CD14-positive monocyte (primary cell): Measurements from ENCODE around the gene MYL3. TPM values are rescaled to one million over a fixed set of nuclear protein-coding genes. Genes with fewer than 3 reads are reported as not detected.

ENCODE experiments used
- DNase-seq, 3 donors: peaks; one replicate each; pipeline ENCODE4 v3.0.0-alpha.2; 2011 to 2022
- H2AFZ ChIP-seq: 2 replicates; pipeline ENCODE4 v1.6.0; 2012; ENCODE audit warnings: mild to moderate bottlenecking, low read depth, low read length, inconsistent platforms; ENCODE audit not compliant: insufficient read depth, poor library complexity, severe bottlenecking
- H3K27ac ChIP-seq, 2 donors: 1 replicate in 1 of 2; 2 replicates in 1 of 2; pipeline ENCODE4 v1.5.1; 2012 to 2013; ENCODE audit warnings: low read length in 2 of 2, control low read depth in 1 of 2, inconsistent platforms in 1 of 2, low read depth in 1 of 2, mild to moderate bottlenecking in 1 of 2
- H3K27me3 ChIP-seq, 2 donors: one replicate each; pipeline versions ENCODE4 v1.6.0 to v1.6.1; 2011 to 2013; ENCODE audit warnings: low read length in 2 of 2; ENCODE audit not compliant: control insufficient read depth in 2 of 2, insufficient read depth in 2 of 2
- H3K36me3 ChIP-seq, 2 donors: replicated peaks in 1 of 2; 1 replicate in 1 of 2; 2 replicates in 1 of 2; pipeline versions ENCODE4 v1.5.1 to v1.6.1; 2012 to 2013; ENCODE audit warnings: low read length in 2 of 2, control low read depth in 1 of 2, inconsistent platforms in 1 of 2, mild to moderate bottlenecking in 1 of 2; ENCODE audit not compliant: insufficient read depth in 2 of 2, control insufficient read depth in 1 of 2
- H3K4me1 ChIP-seq, 2 donors: 1 replicate in 1 of 2; 2 replicates in 1 of 2; pipeline versions ENCODE4 v1.5.1 to v1.6.1; 2012 to 2013; ENCODE audit warnings: low read length in 2 of 2, control low read depth in 1 of 2, inconsistent platforms in 1 of 2, mild to moderate bottlenecking in 1 of 2, moderate library complexity in 1 of 2; ENCODE audit not compliant: insufficient read depth in 2 of 2, control insufficient read depth in 1 of 2
- H3K4me2 ChIP-seq: replicated peaks from 2 replicates; pipeline ENCODE3; 2012; ENCODE audit warnings: low read length, moderate library complexity, mild to moderate bottlenecking; ENCODE audit not compliant: poor library complexity, severe bottlenecking; ENCODE audit errors: extremely low read depth
- H3K4me3 ChIP-seq, 3 experiments: fragments of 200-600 bp in 1 of 3; sonication (generic) in 1 of 3; replicated peaks in 1 of 3; 1 replicate in 2 of 3; 2 replicates in 1 of 3; pipeline ENCODE4 v1.5.1; 2011 to 2013; ENCODE audit warnings: low read length in 3 of 3, mild to moderate bottlenecking in 3 of 3, control low read depth in 2 of 3, low read depth in 2 of 3, inconsistent platforms in 1 of 3, moderate library complexity in 1 of 3
- H3K79me2 ChIP-seq: 2 replicates; pipeline ENCODE4 v1.6.0; 2012; ENCODE audit warnings: mild to moderate bottlenecking, control low read depth, inconsistent platforms, low read length, moderate library complexity; ENCODE audit not compliant: insufficient read depth
- H3K9ac ChIP-seq: 2 replicates; pipeline ENCODE4 v1.6.0; 2017; ENCODE audit warnings: low read length, mild to moderate bottlenecking; ENCODE audit not compliant: insufficient read depth, poor library complexity, severe bottlenecking
- H3K9me3 ChIP-seq, 2 donors: replicated peaks in 1 of 2; 1 replicate in 1 of 2; 2 replicates in 1 of 2; pipeline versions ENCODE4 v1.5.1 to v1.6.1; 2012 to 2013; ENCODE audit warnings: low read length in 2 of 2, control low read depth in 1 of 2; ENCODE audit not compliant: control insufficient read depth in 1 of 2, insufficient read depth in 1 of 2
- H4K20me1 ChIP-seq: 2 replicates; pipeline ENCODE4 v1.6.0; 2012; ENCODE audit warnings: mild to moderate bottlenecking, low read length, control low read depth, moderate library complexity; ENCODE audit not compliant: insufficient read depth
- H3K27ac Mint-ChIP-seq, 7 donors: one replicate each; pipeline ENCODE4 v1.8.0; 2020; ENCODE audit warnings: mild to moderate bottlenecking in 7 of 7, mixed read lengths in 7 of 7, moderate library complexity in 6 of 7, inconsistent platforms in 2 of 7
- H3K27me3 Mint-ChIP-seq, 3 donors: one replicate each; pipeline ENCODE4 v1.8.0; 2021 to 2022; ENCODE audit warnings: low read depth in 3 of 3, mild to moderate bottlenecking in 3 of 3, mixed read lengths in 3 of 3, moderate library complexity in 3 of 3, inconsistent platforms in 1 of 3
- H3K36me3 Mint-ChIP-seq, 2 donors: one replicate each; pipeline ENCODE4 v1.8.0; 2020; ENCODE audit warnings: mixed read lengths in 2 of 2, inconsistent platforms in 1 of 2, mild to moderate bottlenecking in 1 of 2
- H3K4me1 Mint-ChIP-seq: one replicate; pipeline ENCODE4 v1.8.0; 2020; ENCODE audit warnings: mild to moderate bottlenecking, mixed read lengths
- H3K4me3 Mint-ChIP-seq, 2 donors: one replicate each; pipeline ENCODE4 v1.8.0; 2020; ENCODE audit warnings: mild to moderate bottlenecking in 2 of 2, mixed read lengths in 2 of 2, moderate library complexity in 1 of 2
- H3K9me3 Mint-ChIP-seq, 7 donors: one replicate each; pipeline ENCODE4 v1.8.0; 2020 to 2022; ENCODE audit warnings: mixed read lengths in 7 of 7, mild to moderate bottlenecking in 6 of 7, moderate library complexity in 6 of 7, inconsistent platforms in 2 of 7
- WGBS: methylation state at CpG from one replicate; pipeline ENCODE4 v1.1.5; 2013; ENCODE audit warnings: missing lambda C conversion rate; ENCODE audit not compliant: insufficient coverage; 5-methylcytosine and 5-hydroxymethylcytosine counted together
- intact Hi-C, 2 donors: fragments of 100-400 bp; cut with micrococcal nuclease; formaldehyde crosslinking; loops; one replicate each; pipeline versions ENCODE4 v1.15.0 to v1.15.1; 2023
- polyA plus RNA-seq, 3 donors: library from polyadenylated mRNA; depleted of rRNA in 1 of 3; unstranded in 2 of 3; stranded (reverse) in 1 of 3; fragments of 300-500 nt in 2 of 3; fragments of >200 nt in 1 of 3; fragmentation: Illumina TruSeq in 2 of 3; gene quantifications; 1 replicate in 2 of 3; 2 replicates in 1 of 3; pipeline ENCODE4 v1.2.3, GENCODE V29; 2012 to 2021
- TF ChIP-seq, protein P1 (sequence below): fragments of 200-600 bp; IDR thresholded peaks from one replicate; pipeline ENCODE4 v1.8.0; 2022; ENCODE audit warnings: antibody characterized with exemption, mild to moderate bottlenecking

Gene MYL3
- polyA plus RNA-seq, 3 donors = not detected

DNA sequence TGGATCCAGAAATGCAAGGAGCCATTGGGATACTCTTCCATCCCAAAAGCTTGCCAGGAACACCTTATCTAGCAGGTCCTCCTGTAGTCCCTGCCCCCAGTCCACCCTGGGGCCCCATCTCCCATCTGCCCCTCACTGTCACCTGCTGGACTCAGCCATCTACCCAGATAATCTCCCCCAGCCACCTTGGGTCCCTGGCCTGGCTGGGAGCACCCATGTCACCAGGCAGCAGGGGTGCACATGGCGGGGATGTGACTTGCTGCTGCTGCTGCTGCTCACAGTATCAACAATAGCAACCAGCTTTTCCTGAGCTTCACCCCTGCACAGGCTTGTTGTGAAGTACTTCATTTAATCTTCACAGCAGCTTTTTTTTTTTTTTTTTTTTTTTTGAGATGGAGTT, 26.9 kb upstream of the MYL3 start:
- Mint-ChIP-seq H3K27ac (no peak overlapping the region), H3K27me3 (peaks cover 29 to 76% (median 41%) of the 10 kb centered on the region in 3 donors), H3K9me3 (peaks cover 0 to 3% (median 0%) of the 10 kb centered on the region in 7 donors), H3K4me1 (peaks cover 21% of the 10 kb centered on the region), H3K36me3 (peaks cover 0 to under 1% of the 10 kb centered on the region in 2 donors), H3K4me3 (no peak overlapping the region)
- no peaks in the 10 kb centered on the region for H4K20me1 ChIP-seq
- no peak overlapping the region for H3K4me2 ChIP-seq
- H3K79me2 ChIP-seq = no peaks in the 10 kb centered on the region
- peaks cover 0 to 47% of the 10 kb centered on the region in 2 donors for H3K27me3 ChIP-seq
- intact Hi-C loops = no loop called here
- H3K36me3 ChIP-seq = no peaks in the 10 kb centered on the region
- peaks cover 13 to 14% of the 10 kb centered on the region in 2 donors for H3K4me1 ChIP-seq
- H3K9me3 ChIP-seq = no peaks in the 10 kb centered on the region
- H2AFZ ChIP-seq = no peak overlapping the region
- H3K27ac ChIP-seq = no peak overlapping the region
- TF ChIP-seq, protein P1, sequence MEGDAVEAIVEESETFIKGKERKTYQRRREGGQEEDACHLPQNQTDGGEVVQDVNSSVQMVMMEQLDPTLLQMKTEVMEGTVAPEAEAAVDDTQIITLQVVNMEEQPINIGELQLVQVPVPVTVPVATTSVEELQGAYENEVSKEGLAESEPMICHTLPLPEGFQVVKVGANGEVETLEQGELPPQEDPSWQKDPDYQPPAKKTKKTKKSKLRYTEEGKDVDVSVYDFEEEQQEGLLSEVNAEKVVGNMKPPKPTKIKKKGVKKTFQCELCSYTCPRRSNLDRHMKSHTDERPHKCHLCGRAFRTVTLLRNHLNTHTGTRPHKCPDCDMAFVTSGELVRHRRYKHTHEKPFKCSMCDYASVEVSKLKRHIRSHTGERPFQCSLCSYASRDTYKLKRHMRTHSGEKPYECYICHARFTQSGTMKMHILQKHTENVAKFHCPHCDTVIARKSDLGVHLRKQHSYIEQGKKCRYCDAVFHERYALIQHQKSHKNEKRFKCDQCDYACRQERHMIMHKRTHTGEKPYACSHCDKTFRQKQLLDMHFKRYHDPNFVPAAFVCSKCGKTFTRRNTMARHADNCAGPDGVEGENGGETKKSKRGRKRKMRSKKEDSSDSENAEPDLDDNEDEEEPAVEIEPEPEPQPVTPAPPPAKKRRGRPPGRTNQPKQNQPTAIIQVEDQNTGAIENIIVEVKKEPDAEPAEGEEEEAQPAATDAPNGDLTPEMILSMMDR = no peak
- no peak for DNase-seq
- H3K9ac ChIP-seq = no peak overlapping the region
- 100% methylated on average over 1 of the region's 1 CpG for WGBS
- H3K4me3 ChIP-seq = no peak overlapping the region

DNA sequence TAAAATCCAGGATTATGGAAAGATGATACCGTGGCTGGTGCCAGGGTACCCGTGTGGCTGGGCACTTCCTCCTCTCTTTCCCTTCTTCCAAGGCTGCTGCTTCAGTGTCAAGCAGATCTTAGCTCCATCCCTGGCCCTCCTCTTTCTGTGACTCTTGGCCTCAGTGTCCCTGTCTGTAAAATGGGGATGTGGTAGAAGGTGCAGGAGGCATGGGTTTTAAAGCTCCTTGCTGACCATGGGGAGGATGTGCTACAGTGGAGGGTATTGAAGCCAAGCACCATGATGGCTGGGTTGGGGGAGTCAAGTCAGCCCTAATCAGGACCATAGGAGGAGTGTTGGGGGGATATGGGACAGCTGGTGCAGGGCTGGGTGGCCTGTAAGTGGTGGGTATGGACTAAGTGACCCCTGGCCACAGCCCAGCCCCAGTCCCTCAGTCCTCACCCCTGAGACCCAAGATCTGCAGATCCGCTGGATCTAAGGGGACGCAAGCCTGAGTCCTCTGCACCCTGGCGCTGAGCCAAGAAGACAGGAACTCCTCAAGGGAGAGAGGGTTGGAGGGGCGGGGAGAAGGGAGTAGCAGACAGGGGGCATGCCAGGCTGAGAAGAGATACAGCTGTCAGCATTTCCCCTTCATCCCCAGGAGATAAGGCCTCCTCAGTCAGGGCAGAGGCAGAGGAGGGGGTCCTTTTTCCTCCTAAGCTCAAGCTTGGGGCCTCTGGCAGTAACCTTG, 26.3 kb upstream of the MYL3 start:
- peaks cover 19% of the 10 kb centered on the region for H3K4me1 Mint-ChIP-seq
- no peaks in the 10 kb centered on the region for H3K9me3 ChIP-seq
- no peak overlapping the region for H3K4me3 ChIP-seq
- H4K20me1 ChIP-seq = no peaks in the 10 kb centered on the region
- H3K27ac Mint-ChIP-seq = no peak overlapping the region
- H3K27ac ChIP-seq = no peak overlapping the region
- H3K4me1 ChIP-seq = peaks cover 13 to 14% of the 10 kb centered on the region in 2 donors
- H3K4me2 ChIP-seq = no peak overlapping the region
- DNase-seq = no peak
- H3K79me2 ChIP-seq = no peaks in the 10 kb centered on the region
- H3K27me3 ChIP-seq = peaks cover 4 to 53% of the 10 kb centered on the region in 2 donors
- H3K27me3 Mint-ChIP-seq = peaks cover 35 to 82% (median 47%) of the 10 kb centered on the region in 3 donors
- intact Hi-C loops = no loop called here
- no peak overlapping the region for H3K4me3 Mint-ChIP-seq
- H3K36me3 Mint-ChIP-seq = peaks cover 0 to 2% of the 10 kb centered on the region in 2 donors
- no CpG with 5 or more reads among the region's 6 CpGs for WGBS
- no peak overlapping the region for H3K9ac ChIP-seq
- TF ChIP-seq, protein P1 = no peak
- no peak overlapping the region for H2AFZ ChIP-seq
- H3K9me3 Mint-ChIP-seq = peaks cover 0 to 5% (median 1%) of the 10 kb centered on the region in 7 donors
- H3K36me3 ChIP-seq = no peaks in the 10 kb centered on the region
